KBM-7 (cell line): Measurements from ENCODE around the gene DAD1.
"Not testable (repeated sequence)": the region's sequence is repeated elsewhere in the genome, so short reads cannot be mapped to it uniquely, and the experiment has no call there.

Experiments
- DNase-seq: peaks from one replicate; pipeline ENCODE4 v3.0.0-alpha.2; 2015
- in situ Hi-C: fragments of 300-500 bp; cut with MboI; formaldehyde crosslinking; loops from 2 replicates; pipeline ENCODE4 v1.14.3; 2020; ENCODE audit warnings: low sequenced_read_pairs, low pct_unique_long_range_greater_than_20kb, mixed read lengths

Gene DAD1

GRCh38 chr14:22572562-22573058 is 16.4 kb downstream of the DAD1 start:
- in situ Hi-C loops = no loop called here
- no peak for DNase-seq

GRCh38 chr14:22570132-22570949 is 18.7 kb downstream of the DAD1 start:
- DNase-seq = peak; percentile 96
- in situ Hi-C loops = no loop called here

GRCh38 chr14:22569737-22570131 is 19.3 kb downstream of the DAD1 start:
- no peak for DNase-seq
- in situ Hi-C loops = no loop called here

GRCh38 chr14:22569106-22569736 is 19.8 kb downstream of the DAD1 start:
- in situ Hi-C loops = no loop called here
- DNase-seq = no peak

- DNase-seq = no peak
- in situ Hi-C loops = no loop called here
Observed at GRCh38 chr14:22567437-22567836, 21.6 kb downstream of the DAD1 start.

GRCh38 chr14:22566845-22567244 is 22.2 kb downstream of the DAD1 start:
- in situ Hi-C loops = no loop called here
- DNase-seq = no peak

GRCh38 chr14:22566266-22566665 is 22.8 kb downstream of the DAD1 start:
- in situ Hi-C loops, DNase-seq: not testable (repeated sequence)

GRCh38 chr14:22565391-22565945 is 23.6 kb downstream of the DAD1 start:
- in situ Hi-C loops = no loop called here
- DNase-seq = no peak

- in situ Hi-C loops = no loop called here
- DNase-seq = no peak
Observed at GRCh38 chr14:22564463-22564862, 24.6 kb downstream of the DAD1 start.

- DNase-seq = no peak
- in situ Hi-C loops = no loop called here
Observed at GRCh38 chr14:22563987-22564386, 25.0 kb downstream of the DAD1 start.

- peak; percentile 95 for DNase-seq
- in situ Hi-C loops = no loop called here
Observed at GRCh38 chr14:22561661-22562579, 27.1 kb downstream of the DAD1 start.

GRCh38 chr14:22561366-22561660 is 27.7 kb downstream of the DAD1 start:
- no peak for DNase-seq
- in situ Hi-C loops = no loop called here

GRCh38 chr14:22560662-22561365 is 28.2 kb downstream of the DAD1 start:
- in situ Hi-C loops = no loop called here
- peak; percentile 50 for DNase-seq

- DNase-seq = no peak
- in situ Hi-C loops = no loop called here
Observed at GRCh38 chr14:22559041-22559440, 30.0 kb downstream of the DAD1 start.

GRCh38 chr14:22558221-22558913 is 30.7 kb downstream of the DAD1 start:
- DNase-seq = no peak
- in situ Hi-C loops = no loop called here

- DNase-seq = no peak
- in situ Hi-C loops = no loop called here
Observed at GRCh38 chr14:22557846-22558220, 31.2 kb downstream of the DAD1 start.

- in situ Hi-C loops = no loop called here
- DNase-seq = peak; percentile 91
Observed at GRCh38 chr14:22556990-22557623, 31.9 kb downstream of the DAD1 start.
